Karpas-422 (cell line): ENCODE measurements around the gene PSD4. TPM values are rescaled to one million over a fixed set of nuclear protein-coding genes. Genes with fewer than 3 reads are reported as not detected.
A peak's percentile ranks its signal among the peaks of the same experiment; 100 is the strongest.

Source experiments
- DNase-seq: peaks from one replicate; pipeline ENCODE4 v3.0.0-alpha.2; 2015
- H2AFZ ChIP-seq: fragments of 200-600 bp; sonication (generic); 2 replicates; pipeline ENCODE4 v1.6.1; 2014; ENCODE audit warnings: antibody characterized with exemption, low read length, mixed read lengths
- H3K27ac ChIP-seq: fragments of 200-600 bp; sonication (generic); 2 replicates; pipeline ENCODE4 v1.5.1; 2014; ENCODE audit warnings: mild to moderate bottlenecking, low read length, moderate library complexity
- H3K27me3 ChIP-seq: fragments of 200-600 bp; sonication (generic); 2 replicates; pipeline ENCODE4 v1.6.1; 2014; ENCODE audit warnings: low read length, mixed read lengths
- H3K36me3 ChIP-seq: fragments of 200-600 bp; sonication (generic); 2 replicates; pipeline ENCODE4 v1.6.1; 2014; ENCODE audit warnings: low read length, mixed read lengths; ENCODE audit not compliant: insufficient read depth
- H3K4me1 ChIP-seq: fragments of 200-600 bp; sonication (generic); 2 replicates; pipeline ENCODE4 v1.6.1; 2014; ENCODE audit warnings: mild to moderate bottlenecking, low read length, mixed read lengths
- H3K4me2 ChIP-seq: fragments of 200-600 bp; sonication (generic); 2 replicates; pipeline ENCODE4 v1.6.1; 2014; ENCODE audit warnings: low read length, low read depth, mild to moderate bottlenecking; ENCODE audit not compliant: poor library complexity, severe bottlenecking
- H3K4me3 ChIP-seq: fragments of 200-600 bp; sonication (generic); 2 replicates; pipeline ENCODE4 v1.5.1; 2014; ENCODE audit warnings: mild to moderate bottlenecking, antibody characterized with exemption, low read length, mixed read lengths
- H3K79me2 ChIP-seq: fragments of 200-600 bp; sonication (generic); 2 replicates; pipeline ENCODE4 v1.6.1; 2014; ENCODE audit warnings: mild to moderate bottlenecking, low read length, mixed read lengths
- H3K9ac ChIP-seq: fragments of 200-600 bp; sonication (generic); 2 replicates; pipeline ENCODE4 v1.6.0; 2014; ENCODE audit warnings: low read length
- H3K9me2 ChIP-seq: fragments of 200-600 bp; sonication (generic), shearing (Covaris generic); replicated peaks from 2 replicates; pipeline ENCODE4 v1.6.0; 2014; ENCODE audit warnings: mild to moderate bottlenecking, low read length, moderate library complexity; ENCODE audit not compliant: insufficient read depth
- H3K9me3 ChIP-seq: fragments of 300-700, 200-600 bp; sonication (generic); 2 replicates; pipeline ENCODE4 v1.6.1; 2014; ENCODE audit warnings: low read length, mixed read lengths
- H4K20me1 ChIP-seq: fragments of 200-600 bp; sonication (generic); 2 replicates; pipeline ENCODE4 v1.6.1; 2014; ENCODE audit warnings: mild to moderate bottlenecking, antibody characterized with exemption, low read length, low read depth; ENCODE audit not compliant: insufficient read depth
- total RNA-seq: library from RNA; depleted of rRNA; stranded (reverse); fragments of >200 nt; shearing (Covaris generic); gene quantifications from 2 replicates; pipeline ENCODE4 v1.2.3, GENCODE V29; 2014; ENCODE audit warnings: low replicate concordance

Gene PSD4
- total RNA-seq, 1 experiment from 2014 or later: 43.3 TPM

GRCh38 chr2:113246606-113247005 lies 72.8 kb downstream of the PSD4 start:
- Histone ChIP-seq H4K20me1 (no peaks in the 10 kb centered on the region), H3K36me3 (no peaks in the 10 kb centered on the region), H3K4me1 (no peaks in the 10 kb centered on the region), H3K27me3 (no peaks in the 10 kb centered on the region), H3K9me3 (no peaks in the 10 kb centered on the region), H3K4me3 (no peak overlapping the region), H3K4me2 (no peak overlapping the region), H3K79me2 (no peaks in the 10 kb centered on the region), H2AFZ (no peak overlapping the region), H3K27ac (no peak overlapping the region), H3K9me2 (no peaks in the 10 kb centered on the region), H3K9ac (no peak overlapping the region)
- DNase-seq: no peak

- Histone ChIP-seq H3K27ac (no peak overlapping the region), H3K4me2 (no peak overlapping the region), H4K20me1 (no peaks in the 10 kb centered on the region), H3K9me2 (no peaks in the 10 kb centered on the region), H3K9ac (no peak overlapping the region), H3K4me1 (no peaks in the 10 kb centered on the region), H3K9me3 (no peaks in the 10 kb centered on the region), H3K36me3 (no peaks in the 10 kb centered on the region), H3K4me3 (no peak overlapping the region), H3K27me3 (no peaks in the 10 kb centered on the region), H3K79me2 (no peaks in the 10 kb centered on the region), H2AFZ (0 out of 2 replicates have a peak overlapping the region, but pooled peaks have one; percentile 15)
- peak; percentile 85 for DNase-seq
These were observed 75.4 kb downstream of the PSD4 start for GRCh38 chr2:113248997-113249770.

- Histone ChIP-seq H3K36me3 (no peaks in the 10 kb centered on the region), H3K4me2 (no peak overlapping the region), H3K4me1 (no peaks in the 10 kb centered on the region), H3K27ac (no peak overlapping the region), H4K20me1 (no peaks in the 10 kb centered on the region), H3K4me3 (no peak overlapping the region), H3K9ac (no peak overlapping the region), H2AFZ (no peak overlapping the region), H3K27me3 (no peaks in the 10 kb centered on the region), H3K9me3 (no peaks in the 10 kb centered on the region), H3K9me2 (no peaks in the 10 kb centered on the region), H3K79me2 (no peaks in the 10 kb centered on the region)
- no peak for DNase-seq
These were observed 77.3 kb downstream of the PSD4 start for GRCh38 chr2:113251118-113251517.

- Histone ChIP-seq H2AFZ (no peak overlapping the region), H3K4me1 (no peaks in the 10 kb centered on the region), H4K20me1 (no peaks in the 10 kb centered on the region), H3K36me3 (no peaks in the 10 kb centered on the region), H3K79me2 (no peaks in the 10 kb centered on the region), H3K9me2 (no peaks in the 10 kb centered on the region), H3K9ac (no peak overlapping the region), H3K27me3 (no peaks in the 10 kb centered on the region), H3K9me3 (no peaks in the 10 kb centered on the region), H3K4me2 (no peak overlapping the region), H3K27ac (no peak overlapping the region), H3K4me3 (no peak overlapping the region)
- DNase-seq: no peak
These were observed 78.3 kb downstream of the PSD4 start for GRCh38 chr2:113252047-113252590.

- no peak overlapping the region for H3K4me3 ChIP-seq
- H2AFZ ChIP-seq: no peak overlapping the region
- no peaks in the 10 kb centered on the region for H3K4me1 ChIP-seq
- no peaks in the 10 kb centered on the region for H4K20me1 ChIP-seq
- no peak for DNase-seq
- no peak overlapping the region for H3K4me2 ChIP-seq
- no peaks in the 10 kb centered on the region for H3K36me3 ChIP-seq
- no peaks in the 10 kb centered on the region for H3K79me2 ChIP-seq
- H3K27me3 ChIP-seq: no peaks in the 10 kb centered on the region
- H3K27ac ChIP-seq: no peak overlapping the region
- H3K9me3 ChIP-seq: no peaks in the 10 kb centered on the region
- H3K9ac ChIP-seq: no peak overlapping the region
- H3K9me2 ChIP-seq: no peaks in the 10 kb centered on the region
These were observed 79.7 kb downstream of the PSD4 start for GRCh38 chr2:113253453-113253852.

DNA sequence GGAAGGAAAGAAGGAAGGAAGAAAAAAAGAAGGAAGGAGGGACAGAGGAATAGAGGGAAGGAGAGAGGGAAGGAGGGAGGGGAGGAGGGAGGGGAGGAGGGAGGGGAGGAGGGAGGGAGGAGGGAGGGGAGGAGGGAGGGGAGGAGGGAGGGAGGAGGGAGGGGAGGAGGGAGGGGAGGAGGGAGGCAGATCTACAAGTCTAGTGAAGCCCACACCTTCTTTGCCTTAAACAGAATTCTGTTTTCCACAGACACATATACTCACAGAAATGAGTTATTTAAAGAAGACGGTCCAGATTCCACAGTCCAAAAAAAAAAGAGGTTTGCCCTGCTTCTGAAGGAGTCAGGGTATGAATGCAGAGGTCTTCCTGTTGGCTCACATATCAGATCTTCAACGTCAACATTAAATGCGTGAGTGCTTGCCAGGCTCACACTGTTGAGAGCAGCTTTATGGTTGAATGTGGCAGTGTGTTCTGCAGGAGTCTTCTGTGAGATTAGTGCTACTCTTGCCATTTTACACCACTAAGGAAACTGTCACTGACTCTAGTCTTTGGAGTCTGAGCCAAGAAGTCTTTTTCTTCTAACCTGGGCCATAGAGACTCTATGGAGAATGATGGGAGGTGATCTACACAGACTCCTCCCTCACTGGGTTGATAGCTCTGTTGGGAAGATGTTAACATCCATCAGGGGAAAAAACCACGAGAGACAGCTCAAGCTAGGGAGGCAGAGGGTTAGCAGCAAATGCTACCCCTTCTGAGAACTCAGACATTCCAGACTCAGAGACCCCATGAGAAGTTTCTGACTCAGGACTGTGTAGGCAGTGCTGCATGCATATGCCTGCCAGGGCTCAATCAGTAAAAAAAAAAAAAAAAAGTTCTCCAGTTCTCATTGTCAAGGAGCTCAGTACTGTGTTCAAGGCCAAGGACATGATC lies 81.6 kb downstream of the PSD4 start:
- Histone ChIP-seq H3K9me3 (no peaks in the 10 kb centered on the region), H2AFZ (no peak overlapping the region), H3K9me2 (no peaks in the 10 kb centered on the region), H3K4me2 (no peak overlapping the region), H3K4me3 (no peak overlapping the region), H3K27ac (no peak overlapping the region), H4K20me1 (no peaks in the 10 kb centered on the region), H3K9ac (no peak overlapping the region), H3K4me1 (no peaks in the 10 kb centered on the region), H3K27me3 (no peaks in the 10 kb centered on the region), H3K79me2 (no peaks in the 10 kb centered on the region), H3K36me3 (no peaks in the 10 kb centered on the region)
- no peak for DNase-seq

GRCh38 chr2:113257516-113258264 lies 83.9 kb downstream of the PSD4 start:
- no peaks in the 10 kb centered on the region for H3K9me3 ChIP-seq
- no peaks in the 10 kb centered on the region for H4K20me1 ChIP-seq
- no peak overlapping the region for H3K27ac ChIP-seq
- no peaks in the 10 kb centered on the region for H3K4me1 ChIP-seq
- H2AFZ ChIP-seq: no peak overlapping the region
- no peak for DNase-seq
- H3K27me3 ChIP-seq: no peaks in the 10 kb centered on the region
- no peak overlapping the region for H3K9ac ChIP-seq
- no peaks in the 10 kb centered on the region for H3K36me3 ChIP-seq
- H3K4me2 ChIP-seq: no peak overlapping the region
- no peaks in the 10 kb centered on the region for H3K79me2 ChIP-seq
- H3K9me2 ChIP-seq: no peaks in the 10 kb centered on the region
- no peak overlapping the region for H3K4me3 ChIP-seq
